Endothelial cell of umbilical vein (primary cell): Measurements from ENCODE around the gene PCDH9. TPM values are rescaled to one million over a fixed set of nuclear protein-coding genes. Genes with fewer than 3 reads are reported as not detected.

Experiments
- BruUV-seq: library from RNA; stranded (reverse); fragments of 400-500 nt; replicated peaks from 2 replicates; lab custom pipeline; 2021; lab: Mats Ljungman, UMichigan
- CTCF ChIA-PET: fragments of 300-600, 350-600 bp; sonication (Branson Sonifier 250); formaldehyde crosslinking; loops from one replicate; lab custom pipeline; 2021; ENCODE audit warnings: antibody characterized with exemption, inconsistent platforms; lab: Charles Lee
- POLR2A ChIA-PET: fragments of 300-600, 350-600 bp; sonication (Branson Sonifier 250); formaldehyde crosslinking; loops from one replicate; lab custom pipeline; 2021; ENCODE audit warnings: antibody characterized with exemption, inconsistent platforms; lab: Charles Lee
- DNase-seq: peaks from one replicate; pipeline ENCODE4 v3.0.0-alpha.2; 2011; ENCODE audit warnings: low read depth, low spot score
- FAIRE-seq: peaks from 2 replicates; lab custom pipeline; 2011; peaks lifted over from hg19 to GRCh38; lab: Jason Lieb, UNC
- H2AFZ ChIP-seq: 2 replicates; pipeline ENCODE4 v1.6.0; 2012; ENCODE audit warnings: low read depth, low read length, control low read depth, inconsistent platforms
- H3K27ac ChIP-seq: 2 replicates; pipeline ENCODE4 v1.5.1; 2011; ENCODE audit warnings: low read depth, mild to moderate bottlenecking, control low read depth, low read length, moderate library complexity; ENCODE audit not compliant: insufficient read depth
- H3K27me3 ChIP-seq, 2 experiments: 2 replicates each; pipeline versions ENCODE4 v1.6.0 to v1.6.1; 2011; ENCODE audit warnings: low read length in 2 of 2, mixed read lengths in 1 of 2; ENCODE audit not compliant: control insufficient read depth in 2 of 2, insufficient read depth in 2 of 2
- H3K36me3 ChIP-seq, 2 experiments: 2 replicates in 1 of 2; 3 replicates in 1 of 2; pipeline ENCODE4 v1.5.1; 2011; ENCODE audit warnings: low read length in 2 of 2, mild to moderate bottlenecking in 1 of 2, moderate library complexity in 1 of 2; ENCODE audit not compliant: control insufficient read depth in 2 of 2, insufficient read depth in 2 of 2; ENCODE audit errors: extremely low read depth in 1 of 2
- H3K4me1 ChIP-seq: 3 replicates; pipeline ENCODE4 v1.5.1; 2011; ENCODE audit warnings: mild to moderate bottlenecking, low read length; ENCODE audit not compliant: control insufficient read depth, insufficient read depth; ENCODE audit errors: extremely low read depth
- H3K4me2 ChIP-seq: 2 replicates; pipeline ENCODE4 v1.6.1; 2011; ENCODE audit warnings: low read length, control low read depth, mixed read lengths; ENCODE audit not compliant: insufficient read depth
- H3K4me3 ChIP-seq, 3 experiments: fragments of 200-600 bp in 1 of 3; sonication (generic), shearing (Covaris generic) in 1 of 3; replicated peaks in 1 of 3; 2 replicates each; pipeline ENCODE4 v1.5.1; 2011 to 2016; ENCODE audit warnings: control low read depth in 3 of 3, low read length in 3 of 3, mild to moderate bottlenecking in 2 of 3, inconsistent platforms in 1 of 3, low read depth in 1 of 3, moderate library complexity in 1 of 3; ENCODE audit not compliant: insufficient read depth in 1 of 3
- H3K79me2 ChIP-seq: 2 replicates; pipeline ENCODE4 v1.6.0; 2012; ENCODE audit warnings: low read length, inconsistent platforms; ENCODE audit not compliant: control insufficient read depth, insufficient read depth
- H3K9ac ChIP-seq: replicated peaks from 2 replicates; pipeline ENCODE3; 2011; ENCODE audit warnings: low read length, control low read depth; ENCODE audit not compliant: insufficient read depth; ENCODE audit errors: extremely low read depth
- H3K9me1 ChIP-seq: replicated peaks from 3 replicates; pipeline ENCODE4 v1.6.0; 2011; ENCODE audit warnings: mild to moderate bottlenecking, low read length; ENCODE audit not compliant: control insufficient read depth, insufficient read depth; ENCODE audit errors: extremely low read depth
- H3K9me3 ChIP-seq: replicated peaks from 2 replicates; pipeline ENCODE4 v1.5.1; 2012; ENCODE audit warnings: low read length, inconsistent platforms; ENCODE audit not compliant: control insufficient read depth, insufficient read depth
- H4K20me1 ChIP-seq: replicated peaks from 2 replicates; pipeline ENCODE3; 2011; ENCODE audit warnings: mild to moderate bottlenecking, low read length; ENCODE audit not compliant: control insufficient read depth, insufficient read depth; ENCODE audit errors: extremely low read depth
- CTCF ChIP-seq, 2 donors: IDR thresholded peaks; 1 replicate in 1 of 2; 2 replicates in 1 of 2; pipeline ENCODE4 v1.5.1; 2011; ENCODE audit warnings: low read length in 2 of 2, mild to moderate bottlenecking in 2 of 2, moderate library complexity in 2 of 2, control low read depth in 1 of 2, inconsistent platforms in 1 of 2, low read depth in 1 of 2; ENCODE audit not compliant: insufficient read depth in 1 of 2; ENCODE audit errors: extremely low read depth in 1 of 2
- EZH2 ChIP-seq: IDR thresholded peaks from 2 replicates; pipeline ENCODE4 v1.6.1; 2012; ENCODE audit warnings: borderline replicate concordance, low read depth, mild to moderate bottlenecking, moderate library complexity, low read length, inconsistent platforms; ENCODE audit not compliant: severe bottlenecking
- FOS ChIP-seq: IDR thresholded peaks from 2 replicates; pipeline ENCODE4 v1.6.1; 2011; ENCODE audit warnings: mild to moderate bottlenecking, low read length, moderate library complexity, borderline replicate concordance; ENCODE audit not compliant: insufficient read depth
- GATA2 ChIP-seq: IDR thresholded peaks from 2 replicates; pipeline ENCODE4 v1.7.0; 2011; ENCODE audit warnings: low read depth, mild to moderate bottlenecking, moderate library complexity, mixed read lengths, low read length; ENCODE audit not compliant: insufficient read length, insufficient read depth
- JUN ChIP-seq: IDR thresholded peaks from 2 replicates; pipeline ENCODE4 v1.6.1; 2011; ENCODE audit warnings: borderline replicate concordance, low read depth; ENCODE audit not compliant: insufficient read length, insufficient read depth
- MAX ChIP-seq: IDR thresholded peaks from 2 replicates; pipeline ENCODE4 v1.6.1; 2011; ENCODE audit not compliant: insufficient read depth, insufficient read length
- MYC ChIP-seq: IDR thresholded peaks from one replicate; pipeline ENCODE4 v1.6.1; 2011; ENCODE audit warnings: mild to moderate bottlenecking, low read depth, low read length
- POLR2A ChIP-seq: IDR thresholded peaks from 2 replicates; pipeline ENCODE4 v1.6.1; 2012; ENCODE audit warnings: low read depth, mild to moderate bottlenecking, control low read depth, low read length
- POLR2AphosphoS5 ChIP-seq: IDR thresholded peaks from 2 replicates; pipeline ENCODE4 v1.6.1; 2012; ENCODE audit warnings: low read depth, mild to moderate bottlenecking, control low read depth, low read length, moderate library complexity; ENCODE audit not compliant: insufficient read depth
- dilution Hi-C: fragments of 300-500 bp; cut with MboI; formaldehyde crosslinking; loops from one replicate; pipeline ENCODE4 v1.15.0; 2019; ENCODE audit warnings: low sequenced_read_pairs; ENCODE audit not compliant: extremely low pct_ligation_motif_present
- intact Hi-C: fragments of 100-400 bp; cut with micrococcal nuclease; formaldehyde crosslinking; loops from one replicate; pipeline ENCODE4 v1.10.0; 2022
- polyA plus RNA-seq, 4 experiments: library from polyadenylated mRNA; depleted of rRNA in 3 of 4; stranded (reverse) in 3 of 4; unstranded in 1 of 4; fragments of >200 nt; gene quantifications; 2 replicates each; pipeline versions ENCODE4 v1.2.1 to v1.2.3, GENCODE V29; 2011 to 2012; ENCODE audit warnings: missing spikeins in 1 of 4
- total RNA-seq: library from RNA; stranded (reverse); gene quantifications from 2 replicates; pipeline ENCODE4 v1.2.3, GENCODE V29; 2021

PCDH9 gene
- total and polyA plus RNA-seq, 2 donors (not counting 3 experiments of a cell fraction or from before 2014, with no cell fraction given): 1.1 to 5.2 TPM

- Histone ChIP-seq H3K9me1 (no peaks in the 10 kb centered on the region), H3K36me3 (no peaks in the 10 kb centered on the region), H3K79me2 (no peaks in the 10 kb centered on the region), H3K27ac (no peak overlapping the region), H3K4me2 (no peak overlapping the region), H3K9me3 (no peaks in the 10 kb centered on the region), H2AFZ (peak overlapping the region; percentile 28), H3K4me3 (no peak overlapping the region), H3K27me3 (no peaks in the 10 kb centered on the region), H3K4me1 (no peaks in the 10 kb centered on the region), H3K9ac (no peak overlapping the region), H4K20me1 (no peaks in the 10 kb centered on the region)
- DNase-seq (no peak), FAIRE-seq (no peak)
- no peak for TF ChIP-seq GATA2
- no peak for TF ChIP-seq CTCF (IDR thresholded peaks at IDR 0.05; ENCODE audit: extremely low read depth in 1 of 2, insufficient read depth in 1 of 2, low read depth in 1 of 2, low read length in 2 of 2)
- no peak for TF ChIP-seq POLR2AphosphoS5
- TF ChIP-seq EZH2: no peak
- TF ChIP-seq JUN: no peak
- no peak for TF ChIP-seq FOS
- TF ChIP-seq MYC: no peak
- no peak for TF ChIP-seq MAX
- TF ChIP-seq POLR2A: no peak
- dilution Hi-C loops: no loop called here
- BruUV-seq: no TSS peak
- ChIA-PET CTCF (interaction anchor here (0.5 kb wide), 1 partner anchor 40 kb away, joined by 3 read pairs; no protein-coding TSS in a partner anchor), POLR2A (no interaction called here)
- intact Hi-C loops: no loop called here
Measured at GRCh38 chr13:67062160-67062559, 168.0 kb downstream of the PCDH9 start.
